H1 (cell line): Measurements from ENCODE around the gene AK8. TPM values are rescaled to one million over a fixed set of nuclear protein-coding genes. Genes with fewer than 3 reads are reported as not detected.

Source experiments
- CTCF ChIA-PET: fragments of 300-600 bp; sonication (Branson Sonifier 250); formaldehyde crosslinking; loops from one replicate; lab custom pipeline; 2021; ENCODE audit not compliant: partially characterized antibody; lab: Charles Lee
- POLR2A ChIA-PET: fragments of 300-600 bp; sonication (Branson Sonifier 250); formaldehyde crosslinking; loops from one replicate; lab custom pipeline; 2021; ENCODE audit warnings: inconsistent platforms; ENCODE audit not compliant: partially characterized antibody; lab: Charles Lee
- DNase-seq, 2 experiments: peaks; one replicate each; pipeline versions ENCODE4 v3.0.0 to v3.0.0-alpha.2; 2010 to 2022; ENCODE audit warnings: low spot score in 2 of 2, low read depth in 1 of 2, mixed read lengths in 1 of 2
- FAIRE-seq: peaks from 2 replicates; lab custom pipeline; 2011; peaks lifted over from hg19 to GRCh38; lab: Jason Lieb, UNC
- H2AFZ ChIP-seq: 2 replicates; pipeline ENCODE4 v1.8.1; 2012; ENCODE audit warnings: low read length, inconsistent platforms
- H2AK5ac ChIP-seq: 2 replicates; pipeline ENCODE4 v1.6.1; 2013; ENCODE audit warnings: low read depth, low read length
- H2BK120ac ChIP-seq: replicated peaks from 2 replicates; pipeline ENCODE3; 2013; ENCODE audit warnings: low read depth, low read length, inconsistent platforms
- H2BK12ac ChIP-seq: 2 replicates; pipeline ENCODE4 v1.6.1; 2013; ENCODE audit warnings: low read depth, low read length
- H2BK15ac ChIP-seq: 2 replicates; pipeline ENCODE4 v1.6.1; 2013; ENCODE audit warnings: low read length
- H2BK20ac ChIP-seq: 2 replicates; pipeline ENCODE4 v1.6.1; 2013; ENCODE audit warnings: low read length
- H2BK5ac ChIP-seq: 2 replicates; pipeline ENCODE4 v1.6.1; 2013; ENCODE audit warnings: low read depth, low read length
- H3K14ac ChIP-seq: 2 replicates; pipeline ENCODE4 v1.6.1; 2013; ENCODE audit warnings: inconsistent platforms; ENCODE audit not compliant: insufficient read length
- H3K18ac ChIP-seq: 2 replicates; pipeline ENCODE4 v1.6.1; 2013; ENCODE audit warnings: low read length; ENCODE audit errors: extremely low read depth
- H3K23ac ChIP-seq: 2 replicates; pipeline ENCODE4 v1.6.1; 2013; ENCODE audit warnings: inconsistent platforms; ENCODE audit not compliant: insufficient read length
- H3K23me2 ChIP-seq: 2 replicates; pipeline ENCODE4 v1.6.1; 2013; ENCODE audit warnings: low read depth, low read length
- H3K27ac ChIP-seq: 2 replicates; pipeline ENCODE4 v1.6.1; 2011; ENCODE audit warnings: low read depth, low read length, inconsistent platforms
- H3K27me3 ChIP-seq, 4 experiments: replicated peaks in 1 of 4; 1 replicate in 1 of 4; 2 replicates in 3 of 4; pipeline versions ENCODE4 v1.6.1 to v1.8.1; 2011 to 2013; ENCODE audit warnings: low read length in 3 of 4, mild to moderate bottlenecking in 3 of 4, inconsistent platforms in 2 of 4, mixed read lengths in 2 of 4, moderate library complexity in 1 of 4; ENCODE audit not compliant: control insufficient read depth in 3 of 4, insufficient read depth in 3 of 4; ENCODE audit errors: extremely low read depth in 1 of 4
- H3K36me3 ChIP-seq, 4 experiments: 2 replicates each; pipeline versions ENCODE4 v1.6.1 to v1.8.1; 2011 to 2013; ENCODE audit warnings: mild to moderate bottlenecking in 4 of 4, low read length in 3 of 4, moderate library complexity in 2 of 4, control low read depth in 1 of 4, inconsistent platforms in 1 of 4; ENCODE audit not compliant: insufficient read depth in 4 of 4, control insufficient read depth in 2 of 4
- H3K4ac ChIP-seq: replicated peaks from 2 replicates; pipeline ENCODE3; 2013; ENCODE audit warnings: low read length, low read depth, mixed read lengths, inconsistent platforms; ENCODE audit not compliant: insufficient read length
- H3K4me1 ChIP-seq, 4 experiments: replicated peaks in 1 of 4; 1 replicate in 1 of 4; 2 replicates in 3 of 4; pipeline versions ENCODE4 v1.6.1 to v1.8.1; 2011 to 2013; ENCODE audit warnings: low read length in 3 of 4, inconsistent platforms in 2 of 4, mixed read lengths in 1 of 4; ENCODE audit not compliant: insufficient read depth in 4 of 4, control insufficient read depth in 3 of 4
- H3K4me2 ChIP-seq, 2 experiments: 2 replicates each; pipeline versions ENCODE4 v1.6.1 to v1.8.1; 2011 to 2013; ENCODE audit warnings: low read depth in 2 of 2, low read length in 2 of 2, control low read depth in 1 of 2, inconsistent platforms in 1 of 2, mild to moderate bottlenecking in 1 of 2; ENCODE audit not compliant: insufficient read depth in 1 of 2
- H3K4me3 ChIP-seq, 4 experiments: fragments of 200-600, 300-600 bp in 1 of 4; sonication (generic), shearing (Covaris generic), sonication (Bioruptor Twin) in 1 of 4; 2 replicates each; pipeline versions ENCODE4 v1.5.1 to v1.8.1; 2011 to 2016; ENCODE audit warnings: low read length in 4 of 4, low read depth in 3 of 4, control low read depth in 2 of 4, inconsistent platforms in 2 of 4, mild to moderate bottlenecking in 2 of 4, mixed read lengths in 1 of 4, moderate library complexity in 1 of 4; ENCODE audit not compliant: insufficient read depth in 2 of 4; ENCODE audit errors: extremely low read depth in 1 of 4
- H3K56ac ChIP-seq: replicated peaks from 2 replicates; pipeline ENCODE3; 2013; ENCODE audit warnings: low read depth, mild to moderate bottlenecking, mixed read lengths, low read length, inconsistent platforms; ENCODE audit not compliant: insufficient read length
- H3K79me1 ChIP-seq: 2 replicates; pipeline ENCODE4 v1.6.1; 2013; ENCODE audit warnings: low read depth, low read length, control low read depth
- H3K79me2 ChIP-seq, 2 experiments: 2 replicates each; pipeline versions ENCODE4 v1.6.1 to v1.8.1; 2012 to 2013; ENCODE audit warnings: low read length in 2 of 2, mild to moderate bottlenecking in 2 of 2, inconsistent platforms in 1 of 2; ENCODE audit not compliant: insufficient read depth in 2 of 2, control insufficient read depth in 1 of 2
- H3K9ac ChIP-seq, 4 experiments: replicated peaks in 1 of 4; 1 replicate in 1 of 4; 2 replicates in 3 of 4; pipeline versions ENCODE4 v1.6.1 to v1.8.1; 2011 to 2013; ENCODE audit warnings: low read depth in 3 of 4, low read length in 3 of 4, control low read depth in 2 of 4, mild to moderate bottlenecking in 2 of 4, moderate library complexity in 2 of 4, inconsistent platforms in 1 of 4; ENCODE audit errors: extremely low read depth in 1 of 4
- H3K9me3 ChIP-seq, 2 experiments: 2 replicates each; pipeline versions ENCODE4 v1.6.1 to v1.8.1; 2012 to 2013; ENCODE audit warnings: mild to moderate bottlenecking in 2 of 2, moderate library complexity in 2 of 2, control low read depth in 1 of 2, inconsistent platforms in 1 of 2, low read depth in 1 of 2, low read length in 1 of 2, mixed read lengths in 1 of 2; ENCODE audit not compliant: insufficient read depth in 2 of 2
- H4K20me1 ChIP-seq, 2 experiments: replicated peaks in 1 of 2; 2 replicates each; pipeline versions ENCODE3 to v1.8.1; 2011 to 2013; ENCODE audit warnings: inconsistent platforms in 2 of 2, low read length in 2 of 2, mild to moderate bottlenecking in 1 of 2; ENCODE audit not compliant: insufficient read depth in 2 of 2, control insufficient read depth in 1 of 2
- H4K5ac ChIP-seq: 2 replicates; pipeline ENCODE4 v1.6.1; 2013; ENCODE audit warnings: low read length, low read depth, mixed read lengths, inconsistent platforms; ENCODE audit not compliant: insufficient read length
- H4K8ac ChIP-seq: 2 replicates; pipeline ENCODE4 v1.8.0; 2013; ENCODE audit warnings: mild to moderate bottlenecking, moderate library complexity, low read length, inconsistent platforms; ENCODE audit not compliant: insufficient read depth; ENCODE audit errors: extremely low read depth
- H4K91ac ChIP-seq: replicated peaks from 2 replicates; pipeline ENCODE3; 2013; ENCODE audit warnings: low read length, mixed read lengths, inconsistent platforms; ENCODE audit not compliant: insufficient read length
- BACH1 ChIP-seq: IDR thresholded peaks from 2 replicates; pipeline ENCODE4 v1.6.1; 2012; ENCODE audit warnings: low read length, improper control_type of control experiment
- BRCA1 ChIP-seq: IDR thresholded peaks from 2 replicates; pipeline ENCODE4 v1.6.1; 2012; ENCODE audit warnings: low read depth, low read length, improper control_type of control experiment
- CBX8 ChIP-seq: fragments of 300-800, 300-1000 bp; sonication (generic); IDR thresholded peaks from 2 replicates; pipeline ENCODE4 v1.7.1; 2016; ENCODE audit warnings: low read depth, low read length, borderline replicate concordance
- CEBPB ChIP-seq: IDR thresholded peaks from 2 replicates; pipeline ENCODE4 v1.6.1; 2012; ENCODE audit warnings: low read depth, low read length
- CHD1 ChIP-seq: IDR thresholded peaks from 2 replicates; pipeline ENCODE4 v1.6.1; 2012; ENCODE audit warnings: low read depth, low read length, improper control_type of control experiment
- CHD2 ChIP-seq: IDR thresholded peaks from 2 replicates; pipeline ENCODE4 v1.6.1; 2012; ENCODE audit warnings: low read length, improper control_type of control experiment
- CTBP2 ChIP-seq: IDR thresholded peaks from 2 replicates; pipeline ENCODE4 v1.7.0; 2011; ENCODE audit warnings: borderline replicate concordance, mild to moderate bottlenecking, moderate library complexity, mixed read lengths, low read length; ENCODE audit not compliant: insufficient read depth, insufficient read length
- EGR1 ChIP-seq: IDR thresholded peaks from 2 replicates; pipeline ENCODE4 v1.6.1; 2011; ENCODE audit warnings: low read depth, low read length, borderline replicate concordance
- HDAC6 ChIP-seq: IDR thresholded peaks from one replicate; pipeline ENCODE4 v1.7.1; 2012; ENCODE audit warnings: low read depth, mild to moderate bottlenecking, inconsistent platforms, low read length, moderate library complexity
- JUND ChIP-seq: IDR thresholded peaks from 2 replicates; pipeline ENCODE4 v1.6.1; 2011; ENCODE audit warnings: mild to moderate bottlenecking, improper control_type of control experiment, low read length
- NANOG ChIP-seq: IDR thresholded peaks from 2 replicates; pipeline ENCODE4 v1.6.1; 2011; ENCODE audit warnings: low read length, low read depth, mild to moderate bottlenecking, inconsistent platforms; ENCODE audit not compliant: insufficient read depth, poor library complexity, severe bottlenecking
- PHF8 ChIP-seq: fragments of 200-600 bp; sonication (generic); conservative IDR thresholded peaks from 2 replicates; pipeline ENCODE4 v1.7.1; 2012; ENCODE audit warnings: low read depth, mild to moderate bottlenecking, inconsistent platforms, low read length, moderate library complexity
- SP1 ChIP-seq: IDR thresholded peaks from 2 replicates; pipeline ENCODE4 v1.6.1; 2011; ENCODE audit warnings: low read depth, low read length
- TAF7 ChIP-seq: optimal IDR thresholded peaks from 2 replicates; pipeline ENCODE3; 2011; ENCODE audit warnings: low read depth, mild to moderate bottlenecking, inconsistent platforms, low read length, moderate library complexity, borderline replicate concordance
- TCF12 ChIP-seq: IDR thresholded peaks from 2 replicates; pipeline ENCODE4 v1.6.1; 2011; ENCODE audit warnings: low read depth, mild to moderate bottlenecking, low read length
- ZNF274 ChIP-seq: IDR thresholded peaks from 2 replicates; pipeline ENCODE4 v1.7.0; 2012; ENCODE audit warnings: low read length, borderline replicate concordance; ENCODE audit errors: extremely low read depth
- WGBS, 2 experiments: shearing (Covaris generic) in 1 of 2; methylation state at CpG; one replicate each; pipeline versions ENCODE4 v1.1.6 to v1.1.7; 2013 to 2015; ENCODE audit warnings: low lambda C conversion rate in 2 of 2, mixed read lengths in 2 of 2, inconsistent platforms in 1 of 2, low coverage in 1 of 2, missing lambda C conversion rate in 1 of 2; ENCODE audit not compliant: insufficient replicate concordance in 2 of 2, insufficient coverage in 1 of 2, insufficient read length in 1 of 2; ENCODE audit errors: extremely low coverage in 1 of 2, missing lambda C conversion rate in 1 of 2; 5-methylcytosine and 5-hydroxymethylcytosine counted together
- polyA plus RNA-seq, 7 experiments: library from polyadenylated mRNA; depleted of rRNA in 3 of 7; stranded (reverse) in 5 of 7; unstranded in 2 of 7; fragments of >200 nt in 5 of 7; fragments of 200-250 nt in 2 of 7; gene quantifications; 1 replicate in 5 of 7; 2 replicates in 1 of 7; 4 replicates in 1 of 7; pipeline versions ENCODE4 v1.2.1 to v1.2.3, GENCODE V29; 2011 to 2013; ENCODE audit warnings: missing spikeins in 2 of 7, mixed read lengths in 2 of 7
- total RNA-seq: library from RNA; stranded (reverse); fragmentation: NEBNext Ultra II Directional; extraction: Animal tissue kit (Norgen Biotek cat#: 25700); gene quantifications from 2 replicates; pipeline ENCODE4 v1.2.1, GENCODE V29; 2021

AK8 gene
- total and polyA plus RNA-seq, 2 of the 8 experiments (the other 6 are each of a cell fraction or from before 2014, with no cell fraction given): 0.35 to 0.48 TPM

DNA sequence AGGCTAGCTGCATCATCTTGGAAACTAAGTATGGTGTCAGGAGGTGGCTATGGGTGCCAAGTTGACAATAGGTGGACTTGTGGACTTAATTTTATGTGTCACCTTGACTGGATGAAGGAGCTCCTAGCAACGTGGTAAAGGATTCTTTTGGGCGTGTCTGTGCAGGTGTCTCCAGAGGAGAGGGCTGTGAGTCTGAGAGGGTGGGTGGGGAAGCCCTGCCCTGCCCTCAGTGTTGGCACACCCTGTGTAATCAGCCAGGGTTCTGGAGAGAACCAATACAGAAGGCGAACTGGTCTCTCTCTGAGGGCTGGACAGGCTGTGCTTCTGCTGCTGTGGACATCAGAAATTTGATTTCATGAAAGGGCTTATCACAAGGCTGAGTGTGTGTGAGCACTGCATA lies 146.9 kb downstream of the AK8 start:
- no peak overlapping the region for H2AK5ac ChIP-seq
- H3K4me3 ChIP-seq: no peak overlapping the region
- H2BK5ac ChIP-seq: no peak overlapping the region
- no peak overlapping the region for H3K4me2 ChIP-seq
- WGBS, 2 experiments: 87% methylated on average over 3 of the region's 3 CpGs; no CpG with 5 or more reads in 1 of the 2 experiments
- H3K9ac ChIP-seq: no peak overlapping the region; a peak in 1 of 7 replicates
- no peaks in the 10 kb centered on the region for H3K79me1 ChIP-seq
- no peak for FAIRE-seq
- no peak overlapping the region for H4K8ac ChIP-seq
- DNase-seq: no peak
- no peaks in the 10 kb centered on the region for H3K36me3 ChIP-seq
- H2AFZ ChIP-seq: no peak overlapping the region
- H2BK15ac ChIP-seq: no peak overlapping the region
- H4K20me1 ChIP-seq: no peaks in the 10 kb centered on the region
- ChIA-PET POLR2A (no interaction called here), CTCF (interaction anchor here (0.6 to 1.0 kb wide), 3 partner anchors 9 to 38 kb away, joined by 3 to 4 read pairs (median 3); no protein-coding TSS in a partner anchor)
- no peak overlapping the region for H3K14ac ChIP-seq
- H3K18ac ChIP-seq: no peak overlapping the region
- H2BK12ac ChIP-seq: no peak overlapping the region
- no peaks in the 10 kb centered on the region for H3K23me2 ChIP-seq
- H3K4me1 ChIP-seq: no peaks in the 10 kb centered on the region; a peak in 1 of 7 replicates
- no peak overlapping the region for H3K56ac ChIP-seq
- H3K27ac ChIP-seq: no peak overlapping the region
- H4K91ac ChIP-seq: no peak overlapping the region
- no peak overlapping the region for H2BK120ac ChIP-seq
- no peak overlapping the region for H3K23ac ChIP-seq
- H4K5ac ChIP-seq: no peak overlapping the region
- no peaks in the 10 kb centered on the region for H3K79me2 ChIP-seq
- H3K27me3 ChIP-seq: no peaks in the 10 kb centered on the region; a peak in 1 of 7 replicates
- H3K9me3 ChIP-seq: no peaks in the 10 kb centered on the region
- no peak overlapping the region for H2BK20ac ChIP-seq
- H3K4ac ChIP-seq: no peak overlapping the region
- TF ChIP-seq SP1 (no peak), PHF8 (no peak), HDAC6 (no peak), CBX8 (no peak), BACH1 (no peak), JUND (no peak), CHD1 (no peak), TAF7 (no peak), BRCA1 (no peak), TCF12 (no peak), CTBP2 (no peak), EGR1 (no peak), CHD2 (no peak), CEBPB (no peak), NANOG (no peak), ZNF274 (no peak)
